Breast epithelium (tissue), 4 donors: Measurements from ENCODE around the gene TTLL12. TPM values are rescaled to one million over a fixed set of nuclear protein-coding genes. Genes with fewer than 3 reads are reported as not detected.

Experiments
- DNase-seq, 2 donors: peaks; one replicate each; pipeline ENCODE4 v3.0.0-alpha.2; 2019; ENCODE audit warnings: low spot score in 2 of 2
- H3K27ac ChIP-seq, 2 donors: fragments of 200-600 bp; sonication (generic) in 1 of 2; one replicate each; pipeline ENCODE4 v1.5.1; 2016 to 2019; ENCODE audit warnings: mild to moderate bottlenecking in 1 of 2
- H3K27me3 ChIP-seq, 2 donors: fragments of 200-600 bp; sonication (generic) in 1 of 2; one replicate each; pipeline versions ENCODE4 v1.5.1 to v1.6.0; 2017 to 2019; ENCODE audit warnings: control low read depth in 1 of 2, mild to moderate bottlenecking in 1 of 2
- H3K36me3 ChIP-seq: fragments of 200-600 bp; one replicate; pipeline ENCODE4 v1.5.1; 2019
- H3K4me1 ChIP-seq, 2 donors: fragments of 200-600 bp; sonication (generic); one replicate each; pipeline ENCODE4 v1.5.1; 2016 to 2019; ENCODE audit warnings: control low read depth in 1 of 2
- H3K4me3 ChIP-seq, 3 donors: fragments of 200-600 bp; sonication (generic); 1 replicate in 2 of 3; 2 replicates in 1 of 3; pipeline ENCODE4 v1.5.1; 2016 to 2019; ENCODE audit warnings: mild to moderate bottlenecking in 3 of 3, moderate library complexity in 2 of 3
- H3K9me3 ChIP-seq, 2 donors: fragments of 200-600 bp; sonication (generic) in 1 of 2; one replicate each; pipeline ENCODE4 v1.5.1; 2016 to 2019; ENCODE audit warnings: control low read depth in 1 of 2
- POLR2A ChIP-seq: fragments of 450-650 bp; IDR thresholded peaks from one replicate; pipeline ENCODE4 v1.6.1; 2016; ENCODE audit warnings: antibody characterized with exemption, mild to moderate bottlenecking, moderate library complexity
- POLR2AphosphoS5 ChIP-seq, 3 donors: sonication (generic); formaldehyde crosslinking; IDR thresholded peaks; one replicate each; pipeline ENCODE4 v1.6.1; 2017; ENCODE audit warnings: antibody characterized with exemption in 3 of 3
- intact Hi-C: fragments of 100-400 bp; cut with DNase I; formaldehyde crosslinking; loops from one replicate; pipeline ENCODE4 v1.15.1; 2023; ENCODE audit warnings: low total_unique reads
- total RNA-seq, 3 donors: library from RNA; depleted of rRNA; stranded (reverse); fragments of >200 nt; gene quantifications; one replicate each; pipeline ENCODE4 v1.1.0, GENCODE V29; 2016
- TF ChIP-seq, protein P1 (sequence below), 3 donors: fragments of 450-650 bp; IDR thresholded peaks; one replicate each; pipeline ENCODE4 v1.5.1; 2016 to 2017; ENCODE audit warnings: antibody characterized with exemption in 3 of 3, mild to moderate bottlenecking in 3 of 3, moderate library complexity in 3 of 3

TTLL12 gene
- total RNA-seq, 3 donors from 2014 or later: 25.9 to 36.0 (median 31.4) TPM

DNA sequence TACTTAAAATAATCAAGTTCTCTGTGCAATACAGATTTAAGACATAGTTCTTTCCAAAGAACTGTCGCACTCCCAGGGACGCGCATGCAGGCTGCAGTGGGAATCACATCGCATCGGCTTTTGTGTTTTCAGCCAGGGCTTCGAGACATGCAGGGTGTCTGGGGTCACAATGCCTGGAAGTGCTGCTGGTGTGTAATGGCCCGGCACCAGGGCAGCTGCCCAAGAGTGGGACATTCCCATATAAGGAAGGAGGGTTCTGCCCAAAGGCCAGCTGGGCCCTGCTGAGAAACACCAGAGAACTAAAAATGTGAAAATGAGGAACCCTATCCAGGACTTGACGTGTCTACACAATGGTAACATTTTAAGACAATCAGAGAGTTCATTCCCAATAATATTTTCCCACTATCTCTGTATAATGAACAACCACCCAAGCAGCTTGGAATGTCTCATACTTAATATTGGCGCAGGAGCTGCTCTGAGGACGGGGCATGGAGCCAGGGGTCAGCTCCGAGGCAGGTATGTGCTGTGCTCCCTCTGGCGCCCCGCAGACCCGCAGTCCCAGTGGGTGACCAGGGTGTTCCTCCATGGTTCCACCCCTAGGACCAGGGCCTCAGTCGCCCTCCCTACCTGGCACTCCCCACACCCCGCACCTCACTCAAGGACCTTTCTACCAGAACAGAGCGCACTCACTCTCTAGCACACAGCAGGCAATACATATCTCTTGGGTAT lies 55.0 kb downstream of the TTLL12 start:
- no peak overlapping the region for H3K4me3 ChIP-seq
- H3K36me3 ChIP-seq: no peaks in the 10 kb centered on the region
- no peaks in the 10 kb centered on the region for H3K9me3 ChIP-seq
- no peak for TF ChIP-seq POLR2A
- TF ChIP-seq, protein P1, sequence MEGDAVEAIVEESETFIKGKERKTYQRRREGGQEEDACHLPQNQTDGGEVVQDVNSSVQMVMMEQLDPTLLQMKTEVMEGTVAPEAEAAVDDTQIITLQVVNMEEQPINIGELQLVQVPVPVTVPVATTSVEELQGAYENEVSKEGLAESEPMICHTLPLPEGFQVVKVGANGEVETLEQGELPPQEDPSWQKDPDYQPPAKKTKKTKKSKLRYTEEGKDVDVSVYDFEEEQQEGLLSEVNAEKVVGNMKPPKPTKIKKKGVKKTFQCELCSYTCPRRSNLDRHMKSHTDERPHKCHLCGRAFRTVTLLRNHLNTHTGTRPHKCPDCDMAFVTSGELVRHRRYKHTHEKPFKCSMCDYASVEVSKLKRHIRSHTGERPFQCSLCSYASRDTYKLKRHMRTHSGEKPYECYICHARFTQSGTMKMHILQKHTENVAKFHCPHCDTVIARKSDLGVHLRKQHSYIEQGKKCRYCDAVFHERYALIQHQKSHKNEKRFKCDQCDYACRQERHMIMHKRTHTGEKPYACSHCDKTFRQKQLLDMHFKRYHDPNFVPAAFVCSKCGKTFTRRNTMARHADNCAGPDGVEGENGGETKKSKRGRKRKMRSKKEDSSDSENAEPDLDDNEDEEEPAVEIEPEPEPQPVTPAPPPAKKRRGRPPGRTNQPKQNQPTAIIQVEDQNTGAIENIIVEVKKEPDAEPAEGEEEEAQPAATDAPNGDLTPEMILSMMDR (IDR thresholded peaks at IDR 0.05): no peak
- no peak for TF ChIP-seq POLR2AphosphoS5 (IDR thresholded peaks at IDR 0.05)
- H3K4me1 ChIP-seq: peaks cover 0 to 8% of the 10 kb centered on the region in 2 donors
- H3K27ac ChIP-seq: no peak overlapping the region
- H3K27me3 ChIP-seq: no peaks in the 10 kb centered on the region
- intact Hi-C loops: no loop called here
- DNase-seq: no peak

DNA sequence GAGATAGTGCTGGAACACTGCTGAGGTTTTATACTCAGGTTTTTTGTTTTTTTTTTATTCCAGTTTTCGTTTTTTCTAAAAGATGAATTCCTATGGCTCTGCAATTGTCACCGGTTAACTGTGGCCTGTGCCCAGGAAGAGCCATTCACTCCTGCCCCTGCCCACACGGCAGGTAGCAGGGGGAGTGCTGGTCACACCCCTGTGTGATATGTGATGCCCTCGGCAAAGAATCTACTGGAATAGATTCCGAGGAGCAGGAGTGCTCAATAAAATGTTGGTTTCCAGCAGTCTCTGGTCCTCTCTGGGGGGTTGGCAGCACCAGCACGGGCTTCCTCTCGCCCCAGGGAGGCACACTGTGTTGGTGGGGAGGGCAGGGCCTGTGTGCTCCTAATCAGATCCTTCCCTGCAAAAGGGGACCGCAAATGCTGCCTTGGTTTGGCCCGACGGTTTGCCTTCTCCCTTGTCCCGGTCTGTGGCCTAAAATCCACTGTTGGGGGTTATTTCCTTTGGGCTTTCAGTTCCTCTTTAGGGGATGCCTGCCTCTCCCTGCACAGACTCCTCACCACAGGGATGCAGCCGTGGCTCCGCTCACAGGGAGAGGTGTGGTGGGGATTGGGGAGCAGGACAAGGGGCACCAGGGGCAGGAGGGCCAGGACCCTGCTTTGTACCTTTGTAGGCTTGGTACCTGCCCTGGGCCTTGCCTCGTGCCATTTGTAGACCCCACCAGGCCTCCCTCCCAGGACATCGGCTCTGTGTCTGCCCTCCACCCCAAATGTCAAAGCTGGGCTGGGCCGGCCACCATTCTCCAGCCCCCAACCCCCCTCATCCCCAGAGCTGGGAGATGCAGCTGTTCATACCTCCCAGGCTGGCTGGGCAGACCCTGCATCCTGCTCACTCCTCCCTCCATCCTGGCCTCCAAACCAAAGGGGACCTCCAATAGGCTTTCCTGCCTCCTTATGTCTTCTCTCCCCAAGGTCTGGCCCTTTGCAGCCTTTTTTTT lies 57.2 kb downstream of the TTLL12 start:
- H3K27me3 ChIP-seq: no peaks in the 10 kb centered on the region
- no peak for DNase-seq
- TF ChIP-seq, protein P1 (IDR thresholded peaks at IDR 0.05): no peak
- no peak for TF ChIP-seq POLR2A
- no peak for TF ChIP-seq POLR2AphosphoS5 (IDR thresholded peaks at IDR 0.05)
- no peak overlapping the region for H3K4me3 ChIP-seq
- no peaks in the 10 kb centered on the region for H3K36me3 ChIP-seq
- intact Hi-C loops: no loop called here
- peaks cover 0 to 8% of the 10 kb centered on the region in 2 donors for H3K4me1 ChIP-seq
- H3K27ac ChIP-seq: no peak overlapping the region
- H3K9me3 ChIP-seq: no peaks in the 10 kb centered on the region

DNA sequence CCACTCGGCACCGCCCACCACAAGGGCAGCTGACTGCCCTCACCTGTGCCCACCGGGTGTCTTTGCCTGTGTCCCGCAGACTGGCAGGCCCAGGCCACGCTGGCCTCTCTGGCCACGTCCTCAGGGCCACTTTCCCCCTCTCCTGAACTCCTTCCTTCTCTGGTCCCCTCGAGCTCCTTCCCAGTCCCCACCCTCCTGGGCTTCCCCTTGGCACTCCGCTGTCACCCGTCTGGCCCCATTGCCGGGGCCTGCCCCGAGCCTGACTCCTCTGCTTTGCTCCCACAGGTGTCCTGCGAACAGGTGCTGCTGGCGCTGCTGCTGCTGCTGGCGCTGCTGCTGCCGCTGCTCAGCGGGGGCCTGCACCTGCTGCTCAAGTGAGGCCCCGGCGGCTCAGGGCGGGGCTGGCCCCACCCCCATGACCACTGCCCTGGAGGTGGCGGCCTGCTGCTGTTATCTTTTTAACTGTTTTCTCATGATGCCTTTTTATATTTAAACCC lies 58.0 kb downstream of the TTLL12 start:
- no peaks in the 10 kb centered on the region for H3K36me3 ChIP-seq
- peaks cover 0 to 8% of the 10 kb centered on the region in 2 donors for H3K4me1 ChIP-seq
- H3K27ac ChIP-seq: no peak overlapping the region
- intact Hi-C loops: no loop called here
- H3K27me3 ChIP-seq: no peaks in the 10 kb centered on the region
- no peak overlapping the region for H3K4me3 ChIP-seq
- no peak for DNase-seq
- H3K9me3 ChIP-seq: no peaks in the 10 kb centered on the region
- TF ChIP-seq, protein P1 (IDR thresholded peaks at IDR 0.05): no peak
- TF ChIP-seq POLR2A (no peak), POLR2AphosphoS5 (IDR thresholded peaks at IDR 0.05) (no peak)

DNA sequence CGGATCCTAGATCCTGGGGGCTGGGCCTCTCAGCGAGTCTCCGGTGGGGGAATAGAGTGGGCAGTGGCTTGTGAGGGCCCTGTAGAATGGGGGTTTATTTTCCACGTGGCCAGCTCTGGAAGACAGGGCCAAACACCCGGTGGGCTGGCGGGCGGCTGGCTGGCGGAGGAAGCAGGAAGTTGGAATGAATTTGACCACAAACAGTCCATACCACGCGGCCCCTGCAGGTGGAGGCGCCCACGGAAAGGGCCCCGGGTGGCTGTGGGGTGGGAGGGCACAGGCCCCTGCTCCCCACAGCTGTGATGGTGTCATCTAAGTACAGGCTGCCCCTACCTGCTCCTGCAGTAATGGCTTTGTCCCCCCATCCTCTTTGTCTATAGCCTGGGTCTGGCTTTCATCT lies 58.8 kb downstream of the TTLL12 start:
- TF ChIP-seq, protein P1 (IDR thresholded peaks at IDR 0.05): no peak
- TF ChIP-seq POLR2A: no peak
- TF ChIP-seq POLR2AphosphoS5 (IDR thresholded peaks at IDR 0.05): no peak
- no peaks in the 10 kb centered on the region for H3K36me3 ChIP-seq
- peak overlapping the region in 1 of 2 donors; percentile 74 for H3K27ac ChIP-seq
- H3K27me3 ChIP-seq: no peaks in the 10 kb centered on the region
- H3K4me3 ChIP-seq: no peak overlapping the region
- intact Hi-C loops: no loop called here
- peaks cover 0 to 8% of the 10 kb centered on the region in 2 donors for H3K4me1 ChIP-seq
- DNase-seq: no peak
- H3K9me3 ChIP-seq: no peaks in the 10 kb centered on the region
